HG03460 (cell line): ENCODE data around the gene CPNE1.

Experiments
- ATAC-seq: cut with Tn5 transposase; IDR thresholded peaks from one replicate; pipeline ENCODE4 v1.9.1; 2021; ENCODE audit not compliant: unreplicated experiment

CPNE1 gene

GRCh38 chr20:35654415-35654814, 10.3 kb downstream of the CPNE1 start:
- no peak for ATAC-seq

DNA sequence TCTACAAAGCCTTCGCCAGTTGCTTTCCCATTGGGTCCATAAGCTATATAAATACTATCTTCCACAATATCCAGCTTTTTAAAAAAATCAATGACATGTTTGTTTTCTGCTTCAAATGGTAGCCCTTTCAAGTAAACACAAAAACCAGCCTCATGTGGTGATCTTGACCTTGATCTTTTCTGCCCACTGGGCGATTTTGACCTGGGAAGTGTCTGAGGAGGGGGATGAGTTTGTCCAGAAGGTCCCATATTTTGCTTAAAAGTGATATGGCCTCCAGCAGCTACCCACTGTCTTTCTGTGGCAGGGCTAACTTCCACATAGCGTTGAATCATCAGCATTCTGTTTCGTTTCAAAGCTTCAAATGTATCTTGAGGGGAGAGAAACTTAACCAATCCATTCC, 10.8 kb downstream of the CPNE1 start:
- no peak for ATAC-seq

- ATAC-seq = no peak
Observed at GRCh38 chr20:35653430-35653734, 11.3 kb downstream of the CPNE1 start.

DNA sequence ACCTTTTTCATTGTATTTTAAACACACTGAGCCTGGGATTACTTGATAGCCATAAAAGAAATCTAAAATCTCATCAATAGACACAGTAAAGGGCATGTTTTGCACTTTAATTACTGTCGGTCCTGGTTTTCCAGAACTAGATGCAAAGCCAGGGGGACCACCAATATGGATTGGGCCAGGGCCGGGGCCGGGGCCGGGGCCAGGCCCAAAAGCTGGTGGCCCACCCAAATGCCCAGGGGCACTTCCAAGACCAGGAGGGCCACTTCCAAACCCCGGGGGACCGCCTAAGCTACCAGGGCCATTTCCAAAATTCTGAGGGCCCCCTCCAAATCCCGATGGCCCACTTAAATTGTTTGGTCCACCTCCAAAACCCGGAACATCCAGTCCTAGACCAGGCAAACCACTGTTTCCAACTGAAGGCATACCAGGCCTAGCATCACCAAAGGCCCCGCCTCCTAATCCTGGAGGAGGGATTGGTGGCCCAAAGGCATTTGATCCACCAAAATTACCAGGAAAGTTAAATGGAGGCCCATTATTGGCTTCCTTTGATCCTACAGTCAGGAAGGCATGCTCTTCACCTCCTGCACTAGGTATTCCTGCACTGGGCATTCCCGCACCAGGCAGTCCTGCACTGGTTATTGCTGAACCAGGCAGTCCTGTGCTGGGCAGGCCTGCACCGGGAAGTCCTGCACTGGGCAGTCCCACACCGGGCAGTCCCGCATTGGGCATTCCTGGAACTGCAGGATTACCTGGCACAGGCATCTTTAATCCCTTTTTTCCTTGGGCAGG, 11.9 kb downstream of the CPNE1 start:
- ATAC-seq = no peak

DNA sequence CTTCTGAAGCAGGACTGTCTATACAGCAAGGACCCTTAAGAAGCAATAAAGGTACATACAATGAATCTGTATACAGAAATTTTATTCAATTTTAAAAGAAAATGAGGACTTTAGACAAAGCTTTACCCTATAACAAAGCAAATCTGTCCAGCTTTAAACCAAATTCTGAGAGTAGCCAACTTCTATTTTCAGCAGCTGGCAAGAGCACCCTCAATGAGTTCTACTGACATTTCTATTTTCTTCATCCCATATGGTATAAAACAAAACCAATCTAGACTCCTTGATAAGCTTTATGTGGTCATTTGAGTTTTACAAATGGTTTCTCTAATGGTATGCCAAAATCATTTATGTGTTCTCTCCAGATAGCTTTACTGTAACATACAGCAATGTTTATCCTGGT, 12.7 kb downstream of the CPNE1 start:
- no peak for ATAC-seq

DNA sequence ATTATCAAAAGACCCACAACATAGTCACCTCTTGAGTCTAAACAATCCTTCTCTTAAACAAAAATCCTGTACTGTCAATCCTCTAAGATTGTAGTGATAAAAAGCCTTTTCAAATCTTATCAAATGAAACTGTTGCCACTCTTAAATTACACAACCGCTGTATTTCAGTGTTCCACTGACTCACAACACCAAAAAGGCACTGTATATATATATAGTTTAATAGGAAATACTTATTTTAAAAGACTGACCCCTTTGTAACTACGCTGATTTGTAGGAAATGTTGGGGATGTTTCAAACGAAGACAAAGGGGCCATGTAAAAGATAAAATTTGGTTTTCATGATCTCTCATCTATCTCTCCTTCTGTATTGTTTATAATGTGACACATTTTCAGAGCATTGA, 14.1 kb downstream of the CPNE1 start:
- ATAC-seq = no peak

GRCh38 chr20:35648836-35649235, 15.9 kb downstream of the CPNE1 start:
- no peak for ATAC-seq

DNA sequence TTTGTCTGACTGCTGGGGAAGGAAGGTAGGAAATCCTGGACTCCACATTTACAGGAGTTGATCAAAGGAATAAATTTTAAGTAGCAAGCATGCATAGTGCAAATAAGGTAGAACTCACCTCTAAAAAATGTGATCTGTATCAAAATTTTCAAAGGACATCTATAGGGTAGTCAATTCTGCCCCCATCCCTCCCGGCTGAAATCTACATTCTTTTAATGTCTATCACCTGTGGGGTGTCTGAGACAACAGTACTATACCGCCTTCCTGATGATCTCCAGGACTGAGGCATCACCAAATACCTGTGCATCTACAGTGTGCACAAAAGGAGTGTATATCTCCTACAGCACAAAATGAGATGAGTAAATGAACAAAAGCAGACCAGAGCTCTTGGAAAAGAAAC, 19.9 kb downstream of the CPNE1 start:
- ATAC-seq = no peak

GRCh38 chr20:35643045-35643444, 21.7 kb downstream of the CPNE1 start:
- ATAC-seq = no peak

GRCh38 chr20:35641743-35642142, 23.0 kb downstream of the CPNE1 start:
- ATAC-seq = no peak

DNA sequence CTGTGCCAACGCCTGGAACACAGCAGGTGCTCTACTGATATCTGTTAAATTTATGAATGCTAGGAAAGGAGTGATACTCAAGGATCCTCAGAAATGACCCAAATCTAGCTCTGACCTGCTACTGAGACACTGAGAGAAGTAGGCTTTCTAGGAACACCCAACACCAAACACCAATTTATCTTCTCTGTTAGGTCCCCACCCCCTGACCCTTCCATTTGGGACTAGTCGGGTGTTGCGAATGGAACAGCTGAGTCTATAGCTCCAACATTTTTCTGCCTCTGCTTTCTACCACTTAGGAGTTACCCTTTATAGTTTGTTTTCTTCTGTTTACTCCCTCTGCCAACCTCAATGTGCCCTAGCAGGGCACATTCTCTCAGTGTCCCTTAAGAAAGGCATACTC, 24.0 kb downstream of the CPNE1 start:
- no peak for ATAC-seq

- ATAC-seq = no peak
Observed at GRCh38 chr20:35638751-35639150, 25.9 kb downstream of the CPNE1 start.

DNA sequence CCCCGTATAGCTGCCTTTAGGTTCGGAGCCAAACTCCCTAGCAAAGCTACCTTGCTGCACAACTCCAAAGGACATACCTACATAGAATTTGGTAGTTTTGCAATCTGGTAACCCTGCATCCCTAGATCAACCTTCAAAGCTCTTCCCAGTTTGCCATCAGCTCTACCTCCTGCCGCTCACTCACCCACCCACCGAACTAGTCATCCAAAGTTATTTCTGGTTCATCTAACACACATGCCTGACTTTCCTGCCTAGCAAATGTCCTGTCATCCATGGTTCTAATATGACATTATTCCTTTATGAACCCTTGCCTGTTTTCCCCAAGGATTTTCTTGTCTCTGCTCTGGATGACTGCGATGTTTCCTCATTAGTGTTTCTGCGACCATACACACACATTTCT, 27.4 kb downstream of the CPNE1 start:
- no peak for ATAC-seq

- no peak for ATAC-seq
Observed at GRCh38 chr20:35636095-35636494, 28.6 kb downstream of the CPNE1 start.

GRCh38 chr20:35635652-35636051, 29.0 kb downstream of the CPNE1 start:
- no peak for ATAC-seq

DNA sequence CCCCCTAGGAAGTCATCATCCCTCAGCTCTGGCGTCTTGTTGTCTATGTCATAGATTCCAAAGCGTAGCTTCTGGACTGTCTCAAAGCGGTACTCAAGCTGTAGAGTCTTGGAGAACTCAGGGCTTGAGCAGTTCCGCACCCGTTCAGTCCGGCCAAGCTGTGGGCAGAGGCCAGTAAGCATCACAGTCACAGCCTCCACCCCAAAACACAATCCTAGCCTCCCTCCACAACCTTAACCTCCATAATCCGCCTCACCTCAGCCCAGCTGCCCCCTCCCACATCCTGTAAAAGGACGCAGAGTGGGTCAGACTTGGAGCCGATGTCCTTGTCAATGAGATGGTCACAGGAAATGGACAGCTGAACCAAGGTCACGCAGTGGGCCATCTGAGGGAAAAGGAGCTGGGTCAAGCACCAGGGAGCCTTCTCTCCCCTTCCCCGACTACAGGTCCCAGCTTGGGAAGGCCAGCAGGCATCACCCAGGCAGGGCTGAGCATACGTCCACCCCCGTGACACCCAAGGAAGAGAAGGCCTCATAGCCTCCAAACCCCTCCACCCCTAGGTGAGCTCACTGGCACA, 32.1 kb downstream of the CPNE1 start:
- ATAC-seq = no peak

DNA sequence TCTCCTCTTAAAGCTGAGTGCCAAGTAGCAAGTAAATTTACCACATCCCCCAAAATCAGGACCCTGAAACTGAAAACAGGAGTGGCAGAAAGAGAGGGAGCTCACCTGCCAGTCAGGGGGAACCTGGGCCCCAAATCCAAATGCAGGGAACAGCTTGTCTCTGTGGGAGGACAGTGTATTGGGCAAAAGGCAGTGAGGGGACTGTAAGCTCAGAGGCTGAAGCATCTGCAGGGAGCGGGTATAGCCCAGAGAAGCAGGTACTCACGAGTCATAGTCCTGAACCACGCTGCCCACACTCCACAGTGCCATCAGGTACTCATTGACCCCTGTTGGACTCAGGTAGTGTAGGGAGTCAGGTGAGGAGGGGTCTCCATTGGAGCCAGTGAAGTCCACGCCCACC, 34.1 kb downstream of the CPNE1 start:
- no peak for ATAC-seq

GRCh38 chr20:35629427-35630145, 35.1 kb downstream of the CPNE1 start:
- no peak for ATAC-seq

- no peak for ATAC-seq
Observed at GRCh38 chr20:35627121-35627520, 37.6 kb downstream of the CPNE1 start.

DNA sequence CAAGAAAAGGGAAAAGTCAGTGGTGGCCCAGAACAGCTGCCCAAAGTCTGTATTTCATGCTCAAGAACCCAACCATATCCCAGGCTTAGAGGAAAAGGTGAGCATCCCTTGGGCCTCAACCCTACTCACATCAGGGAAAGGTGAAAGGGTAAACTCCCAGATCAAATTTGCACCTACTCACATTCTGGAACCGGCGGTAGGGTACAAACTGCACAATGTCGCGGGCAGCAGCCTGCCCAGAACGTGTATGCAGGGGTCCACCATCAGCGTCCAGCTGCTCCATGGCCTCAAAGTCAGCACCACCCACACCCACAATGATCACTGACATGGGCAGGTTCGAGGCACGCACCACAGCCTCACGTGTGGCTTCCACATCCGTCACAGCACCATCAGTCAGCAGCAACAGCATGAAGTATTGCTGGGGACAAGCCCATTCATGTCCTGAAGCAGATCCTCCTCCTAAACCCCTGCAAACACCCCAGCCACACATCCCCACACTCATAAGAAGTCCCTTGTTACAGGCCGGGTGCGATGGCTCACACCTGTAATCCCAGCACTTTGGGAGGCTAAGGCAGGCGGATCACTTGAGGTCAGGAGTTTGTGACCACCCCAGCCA, 38.2 kb downstream of the CPNE1 start:
- ATAC-seq = no peak

GRCh38 chr20:35625584-35626385, 38.9 kb downstream of the CPNE1 start:
- no peak for ATAC-seq
